Measurements from ENCODE around the gene SH3BP5.

SH3BP5 gene

DNA sequence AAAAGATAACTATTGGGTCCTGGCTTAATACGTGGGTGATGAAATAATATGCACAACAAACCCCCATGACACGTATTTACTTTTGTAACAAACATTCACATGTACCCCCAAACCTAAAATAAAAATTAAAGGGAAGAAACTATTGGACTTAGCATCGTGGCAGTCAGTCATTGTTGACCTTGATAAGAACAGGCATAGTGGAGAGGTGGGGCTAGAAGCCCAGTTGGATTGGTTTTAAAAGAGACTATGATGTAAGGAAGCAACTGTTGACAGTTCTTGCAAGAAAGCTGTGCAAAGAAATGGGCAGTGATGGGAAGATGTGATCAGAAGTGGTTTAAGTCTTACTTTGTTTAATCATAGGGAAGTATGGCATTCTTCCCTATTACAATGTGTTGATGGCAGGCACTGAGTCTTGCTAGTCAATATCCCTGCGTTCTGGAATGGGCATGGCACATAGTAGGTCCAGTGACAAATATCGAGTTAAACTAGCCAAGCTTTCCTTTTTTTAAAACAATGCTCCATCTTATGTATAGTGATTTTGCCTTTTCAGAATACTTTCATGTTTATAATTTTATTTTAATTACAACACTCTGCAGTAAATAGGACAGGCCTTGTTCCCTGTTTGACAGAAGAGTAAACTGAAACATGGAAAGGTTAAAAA is 88.4 kb downstream of the SH3BP5 start:
- no peak for DNase-seq (ENCODE audit: low spot score)

- DNase-seq (ENCODE audit: low spot score), result no peak
These were observed 91.0 kb downstream of the SH3BP5 start for GRCh38 chr3:15241341-15241740.

GRCh38 chr3:15229262-15229661 is 103.1 kb downstream of the SH3BP5 start:
- no peak for DNase-seq (ENCODE audit: low spot score)

DNA sequence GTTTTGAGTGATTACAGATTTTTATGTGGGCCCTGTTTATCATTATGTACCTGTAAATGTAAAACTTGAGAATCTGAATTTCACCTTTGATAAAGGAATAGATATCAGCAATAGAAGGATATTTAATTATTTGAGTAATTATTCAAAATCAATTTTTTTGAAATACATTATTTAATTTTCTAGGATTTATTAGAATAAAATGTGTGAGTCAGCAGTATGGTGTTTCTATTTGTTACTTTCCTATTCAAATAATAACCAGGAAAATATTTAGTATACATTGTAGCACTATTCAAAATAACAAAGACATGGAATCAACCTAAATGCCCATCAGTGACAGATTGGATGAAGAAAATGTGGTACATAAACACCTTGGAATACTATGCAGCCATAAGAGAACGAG is 104.2 kb downstream of the SH3BP5 start:
- no peak for DNase-seq (ENCODE audit: low spot score)

DNA sequence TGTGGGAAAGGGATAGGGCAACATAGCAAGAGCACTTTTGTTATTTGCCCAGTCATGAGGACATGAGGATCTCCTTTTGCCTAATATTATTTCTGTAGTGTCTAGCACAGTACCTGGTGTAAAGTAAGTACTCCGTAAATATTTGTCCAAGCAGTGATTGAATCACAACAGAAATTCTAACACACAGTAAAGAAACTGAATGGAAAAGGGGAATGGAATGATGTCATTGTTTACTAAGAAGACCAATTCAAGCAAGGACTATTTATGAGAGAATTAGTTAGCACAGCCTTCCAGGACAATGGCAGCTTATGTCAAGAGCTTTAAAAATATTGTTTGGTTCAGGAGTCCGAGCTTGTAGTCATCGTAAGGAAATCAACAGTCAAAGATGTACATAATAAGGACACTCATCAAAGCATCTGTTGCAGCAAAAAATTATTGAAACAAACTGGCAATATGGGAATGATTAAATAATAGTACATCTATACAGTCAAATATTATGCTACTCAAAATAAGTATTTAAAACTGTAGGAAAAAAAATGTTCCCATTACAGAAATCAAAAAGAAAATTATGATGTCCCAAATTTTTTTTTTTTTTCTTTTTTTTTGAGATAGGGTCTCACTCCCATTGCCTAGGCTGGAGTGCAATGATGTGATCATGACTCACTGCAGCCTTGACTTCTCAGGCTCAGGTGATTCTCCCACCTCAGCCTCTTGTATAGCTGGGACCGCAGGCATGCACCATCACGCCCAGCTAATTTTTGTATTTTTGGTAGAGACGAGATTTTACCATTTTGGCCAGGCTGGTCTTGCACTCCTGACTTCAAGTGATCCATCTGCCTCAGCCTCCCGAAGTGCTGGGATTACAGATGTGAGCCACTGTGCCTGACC is 108.5 kb downstream of the SH3BP5 start:
- peak; percentile 28 for DNase-seq (ENCODE audit: low spot score)

GRCh38 chr3:15221574-15222217 is 110.7 kb downstream of the SH3BP5 start:
- DNase-seq (ENCODE audit: low spot score), result no peak

DNA sequence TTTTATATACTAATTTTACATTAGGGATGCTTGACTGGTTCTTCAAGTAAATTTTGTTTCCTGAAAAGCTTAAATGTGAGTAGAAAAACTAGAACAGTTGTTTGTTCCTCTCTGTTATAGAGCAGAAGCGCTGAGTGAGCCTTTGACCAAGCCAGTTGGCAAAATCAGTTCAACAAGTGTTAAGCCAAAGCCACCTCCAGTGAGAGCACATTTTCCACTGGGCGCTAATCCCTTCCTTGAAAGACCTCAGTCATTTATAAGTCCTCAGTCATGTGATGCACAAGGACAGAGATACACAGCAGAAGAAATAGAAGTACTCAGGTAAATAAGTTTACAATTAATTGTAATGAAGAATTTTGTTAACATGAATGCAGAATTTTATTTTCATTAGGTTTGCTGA is 111.7 kb downstream of the SH3BP5 start:
- no peak for DNase-seq (ENCODE audit: low spot score)

DNA sequence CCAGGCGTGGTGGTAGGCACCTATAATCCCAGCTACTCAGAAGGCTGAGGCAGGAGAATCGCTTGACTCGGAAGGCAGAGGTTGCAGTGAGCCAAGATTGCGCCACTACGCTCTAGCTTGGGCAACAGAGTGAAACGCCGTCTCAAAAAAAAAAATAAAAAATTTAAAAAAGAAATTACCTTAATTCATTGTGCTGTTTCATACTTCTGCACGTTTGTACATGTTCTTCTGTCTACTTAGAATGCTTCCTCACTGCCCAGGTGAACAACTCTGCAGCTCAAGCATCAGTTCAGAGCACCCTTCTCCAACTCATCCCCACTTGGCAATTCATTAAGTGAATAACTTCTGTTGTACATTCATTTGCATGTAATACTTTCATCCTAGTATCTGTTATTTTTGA is 112.3 kb downstream of the SH3BP5 start:
- no peak for DNase-seq (ENCODE audit: low spot score)

DNA sequence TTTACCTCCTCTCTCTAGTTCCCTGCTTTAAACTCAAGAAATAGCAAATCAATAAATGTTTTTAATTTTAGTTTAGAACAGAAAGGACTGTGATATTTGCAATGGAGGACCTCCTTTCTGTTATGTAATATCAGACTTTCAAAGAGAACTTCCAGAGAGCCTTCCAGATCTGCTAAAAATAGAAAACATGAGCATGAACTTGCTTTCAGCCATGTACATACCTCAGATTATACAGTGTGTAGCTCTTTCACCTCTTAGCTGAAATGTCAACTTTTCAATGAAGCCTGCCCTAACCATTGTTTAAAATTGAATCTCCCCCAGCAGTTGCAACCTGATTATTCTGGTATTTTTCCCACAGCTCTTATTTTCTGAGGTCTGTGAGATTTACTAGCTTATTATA is 113.7 kb downstream of the SH3BP5 start:
- no peak for DNase-seq (ENCODE audit: low spot score)

DNA sequence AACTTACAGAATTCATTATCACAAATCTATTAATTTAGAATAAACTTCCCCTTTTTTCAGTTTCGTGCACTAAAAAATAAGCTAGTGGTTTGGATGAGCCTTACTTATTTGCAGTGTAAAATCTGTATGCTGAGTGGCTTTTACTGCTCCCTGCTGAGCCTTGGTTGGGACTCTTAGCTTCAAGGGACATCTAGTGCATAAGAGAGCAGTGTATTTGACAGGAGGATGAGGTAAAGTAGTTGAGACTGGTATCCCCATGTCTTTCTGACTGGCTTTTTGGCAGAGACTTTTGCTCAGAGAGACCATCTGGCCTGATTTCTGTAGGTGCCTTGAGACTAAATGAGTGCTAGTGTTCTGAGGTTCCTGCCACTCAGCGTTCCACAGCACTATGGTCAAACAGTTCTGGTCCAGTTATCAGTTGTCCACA is 114.5 kb downstream of the SH3BP5 start:
- DNase-seq (ENCODE audit: low spot score), result no peak

- no peak for DNase-seq (ENCODE audit: low spot score)
These were observed 115.2 kb downstream of the SH3BP5 start for GRCh38 chr3:15217011-15217671.

DNA sequence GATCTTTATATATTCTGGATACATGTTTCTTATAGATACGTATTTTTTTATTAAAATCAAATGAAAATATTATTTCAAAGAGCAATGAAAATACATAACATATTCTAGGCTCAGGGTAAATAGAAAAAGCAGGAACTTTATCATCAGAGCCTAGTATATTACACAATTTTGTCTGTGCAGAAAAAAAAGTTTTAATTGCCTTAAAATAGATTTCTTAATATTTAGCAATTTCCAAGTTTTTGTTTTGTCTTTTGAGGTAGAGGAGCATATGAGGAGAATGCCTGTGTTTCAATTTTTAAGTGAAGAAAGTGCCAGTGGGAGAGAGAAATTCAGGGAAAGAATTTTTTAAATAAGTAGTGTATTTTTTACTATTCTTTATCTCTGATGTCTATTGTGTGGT is 115.9 kb downstream of the SH3BP5 start:
- DNase-seq (ENCODE audit: low spot score), result no peak

DNA sequence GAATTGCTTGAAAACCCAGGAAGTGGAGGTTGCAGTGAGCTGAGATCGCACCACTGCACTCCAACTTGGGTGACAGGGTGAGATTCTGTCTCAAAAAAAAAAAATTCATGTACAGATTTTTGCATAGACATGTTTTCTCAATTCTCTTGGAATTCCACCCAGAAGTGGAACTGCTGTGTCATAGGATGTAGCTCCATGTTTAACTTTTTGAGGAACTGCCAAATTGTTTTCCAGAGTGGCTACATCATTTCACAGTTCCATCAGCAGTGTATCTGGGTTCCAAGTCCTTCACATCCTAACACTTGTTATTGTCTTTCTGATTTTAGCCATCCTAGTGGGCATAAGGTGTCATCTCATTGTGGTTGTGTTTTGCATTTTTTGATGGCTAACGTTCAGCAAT is 116.4 kb downstream of the SH3BP5 start:
- no peak for DNase-seq (ENCODE audit: low spot score)

GRCh38 chr3:15214758-15215157 is 117.6 kb downstream of the SH3BP5 start:
- DNase-seq (ENCODE audit: low spot score), result no peak

GRCh38 chr3:15211937-15212336 is 120.4 kb downstream of the SH3BP5 start:
- DNase-seq (ENCODE audit: low spot score), result no peak

DNA sequence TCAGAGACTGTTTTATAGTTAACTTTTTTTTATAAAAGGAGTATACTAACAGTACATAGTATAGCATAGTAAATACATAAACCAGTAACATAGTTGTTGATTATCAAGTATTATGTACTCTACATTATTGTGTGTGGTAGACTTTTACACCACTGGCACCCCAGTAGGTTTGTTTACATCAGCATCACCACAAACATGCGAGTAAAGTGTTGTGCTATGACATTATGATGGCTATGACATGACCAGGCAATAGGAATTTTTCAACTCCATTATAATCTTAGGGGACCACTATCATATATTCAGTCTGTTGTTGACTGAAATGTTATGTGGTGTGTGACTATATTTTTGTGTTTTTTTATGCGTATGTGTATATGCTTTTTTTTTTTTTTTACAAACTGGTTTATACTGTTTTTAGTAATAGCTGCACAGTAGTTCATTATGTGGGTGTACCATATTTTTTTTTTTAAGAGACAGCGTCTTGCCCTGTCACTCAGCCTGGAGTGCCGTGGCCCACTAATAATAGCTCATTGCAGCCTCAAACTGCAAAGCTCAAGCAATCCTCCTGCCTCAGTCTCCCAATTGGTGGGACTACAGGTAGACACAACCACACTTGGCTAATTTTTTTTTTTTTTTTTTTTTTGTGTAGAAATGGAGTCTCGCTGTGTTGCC is 124.4 kb downstream of the SH3BP5 start:
- DNase-seq (ENCODE audit: low spot score), result no peak

- DNase-seq (ENCODE audit: low spot score), result peak; percentile 61
These were observed 125.5 kb downstream of the SH3BP5 start for GRCh38 chr3:15206662-15207576.

GRCh38 chr3:15205934-15206661 is 126.3 kb downstream of the SH3BP5 start, which contains the start of gene CAPN7:
Gene CAPN7, plus strand, starts transcription at chr3:15206246. Its CDS starts 250 bp downstream, at chr3:15206496.
- DNase-seq (ENCODE audit: low spot score), result peak; percentile 95

GRCh38 chr3:15205482-15205933 is 126.9 kb downstream of the SH3BP5 start:
- DNase-seq (ENCODE audit: low spot score), result no peak
